ENCODE measurements around the gene KRT20.

- TF ChIP-seq ELF1 (IDR thresholded peaks at IDR 0.05; ENCODE audit: borderline replicate concordance, low read depth): no peak
- no peak for TF ChIP-seq ZFX (IDR thresholded peaks at IDR 0.05)
- no peak for TF ChIP-seq CTCF (IDR thresholded peaks at IDR 0.05 in 2 of 3, conservative IDR thresholded peaks at IDR 0.05 in 1 of 3; ENCODE audit: borderline replicate concordance in 1 of 3, insufficient read depth in 1 of 3, low read depth in 2 of 3, low read length in 2 of 3)
- no peak for TF ChIP-seq EZH2 (IDR thresholded peaks at IDR 0.05)
- no peak for TF ChIP-seq FOSL1 (IDR thresholded peaks at IDR 0.05; ENCODE audit: low read depth)
- no peak for TF ChIP-seq POLR2A (IDR thresholded peaks at IDR 0.05; ENCODE audit: borderline replicate concordance, extremely low read depth, insufficient read depth, insufficient read length)
Observed at GRCh38 chr17:40932608-40933007, 47.6 kb upstream of the KRT20 start.

Data from HCT116 (cell line).